Gastroesophageal sphincter (tissue), 3 donors: ENCODE results near the gene SLCO1B1.

ENCODE experiments used
- EP300 ChIP-seq: sonication (generic); formaldehyde crosslinking; IDR thresholded peaks from one replicate; pipeline ENCODE4 v1.6.1; 2017; ENCODE audit warnings: antibody characterized with exemption, mild to moderate bottlenecking
- POLR2A ChIP-seq, 2 donors: fragments of 450-650 bp; IDR thresholded peaks; one replicate each; pipeline ENCODE4 v1.6.1; 2017; ENCODE audit warnings: antibody characterized with exemption in 2 of 2, mild to moderate bottlenecking in 2 of 2, moderate library complexity in 1 of 2
- POLR2AphosphoS5 ChIP-seq: sonication (generic); formaldehyde crosslinking; IDR thresholded peaks from one replicate; pipeline ENCODE4 v1.6.1; 2017; ENCODE audit warnings: antibody characterized with exemption
- TF ChIP-seq, protein P1 (sequence below), 4 experiments: fragments of 200-600 bp in 2 of 4; fragments of 450-650 bp in 2 of 4; sonication (generic) in 1 of 4; IDR thresholded peaks; one replicate each; pipeline ENCODE4 v1.5.1; 2017 to 2019; ENCODE audit warnings: antibody characterized with exemption in 4 of 4, mild to moderate bottlenecking in 2 of 4, moderate library complexity in 2 of 4

DNA sequence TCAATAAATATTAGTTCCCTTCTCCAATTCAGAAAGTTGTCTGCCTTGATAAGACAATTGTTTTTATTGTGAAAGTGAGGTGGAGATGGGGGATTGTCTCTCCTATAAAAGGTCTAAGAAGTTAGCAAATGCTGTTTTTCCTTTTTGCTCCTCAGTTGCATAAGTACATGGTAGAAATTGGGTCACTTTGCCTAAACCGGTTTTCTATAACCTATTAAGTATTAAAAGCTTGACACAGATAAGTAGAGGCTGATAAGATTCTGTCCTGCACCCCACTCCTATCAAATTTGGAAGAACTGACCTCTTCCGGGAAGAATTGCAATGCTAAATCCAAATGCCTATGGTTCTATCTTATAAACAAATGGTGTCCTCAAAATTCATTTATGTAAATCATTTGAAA, 7.0 kb downstream of the SLCO1B1 start:
- TF ChIP-seq POLR2A (IDR thresholded peaks at IDR 0.05) = no peak
- TF ChIP-seq, protein P1, sequence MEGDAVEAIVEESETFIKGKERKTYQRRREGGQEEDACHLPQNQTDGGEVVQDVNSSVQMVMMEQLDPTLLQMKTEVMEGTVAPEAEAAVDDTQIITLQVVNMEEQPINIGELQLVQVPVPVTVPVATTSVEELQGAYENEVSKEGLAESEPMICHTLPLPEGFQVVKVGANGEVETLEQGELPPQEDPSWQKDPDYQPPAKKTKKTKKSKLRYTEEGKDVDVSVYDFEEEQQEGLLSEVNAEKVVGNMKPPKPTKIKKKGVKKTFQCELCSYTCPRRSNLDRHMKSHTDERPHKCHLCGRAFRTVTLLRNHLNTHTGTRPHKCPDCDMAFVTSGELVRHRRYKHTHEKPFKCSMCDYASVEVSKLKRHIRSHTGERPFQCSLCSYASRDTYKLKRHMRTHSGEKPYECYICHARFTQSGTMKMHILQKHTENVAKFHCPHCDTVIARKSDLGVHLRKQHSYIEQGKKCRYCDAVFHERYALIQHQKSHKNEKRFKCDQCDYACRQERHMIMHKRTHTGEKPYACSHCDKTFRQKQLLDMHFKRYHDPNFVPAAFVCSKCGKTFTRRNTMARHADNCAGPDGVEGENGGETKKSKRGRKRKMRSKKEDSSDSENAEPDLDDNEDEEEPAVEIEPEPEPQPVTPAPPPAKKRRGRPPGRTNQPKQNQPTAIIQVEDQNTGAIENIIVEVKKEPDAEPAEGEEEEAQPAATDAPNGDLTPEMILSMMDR (IDR thresholded peaks at IDR 0.05) = no peak
- no peak for TF ChIP-seq POLR2AphosphoS5
- TF ChIP-seq EP300 = no peak
